CD4-positive, alpha-beta T cell treated with Interleukin-15 for 4 hours (primary cell): ENCODE measurements around the gene ABCA13.
A peak's percentile ranks its signal among the peaks of the same experiment; 100 is the strongest.

Source experiments
- DNase-seq: peaks from one replicate; pipeline ENCODE4 v3.0.0-alpha.2; 2020; ENCODE audit warnings: low spot score

The ABCA13 gene

DNA sequence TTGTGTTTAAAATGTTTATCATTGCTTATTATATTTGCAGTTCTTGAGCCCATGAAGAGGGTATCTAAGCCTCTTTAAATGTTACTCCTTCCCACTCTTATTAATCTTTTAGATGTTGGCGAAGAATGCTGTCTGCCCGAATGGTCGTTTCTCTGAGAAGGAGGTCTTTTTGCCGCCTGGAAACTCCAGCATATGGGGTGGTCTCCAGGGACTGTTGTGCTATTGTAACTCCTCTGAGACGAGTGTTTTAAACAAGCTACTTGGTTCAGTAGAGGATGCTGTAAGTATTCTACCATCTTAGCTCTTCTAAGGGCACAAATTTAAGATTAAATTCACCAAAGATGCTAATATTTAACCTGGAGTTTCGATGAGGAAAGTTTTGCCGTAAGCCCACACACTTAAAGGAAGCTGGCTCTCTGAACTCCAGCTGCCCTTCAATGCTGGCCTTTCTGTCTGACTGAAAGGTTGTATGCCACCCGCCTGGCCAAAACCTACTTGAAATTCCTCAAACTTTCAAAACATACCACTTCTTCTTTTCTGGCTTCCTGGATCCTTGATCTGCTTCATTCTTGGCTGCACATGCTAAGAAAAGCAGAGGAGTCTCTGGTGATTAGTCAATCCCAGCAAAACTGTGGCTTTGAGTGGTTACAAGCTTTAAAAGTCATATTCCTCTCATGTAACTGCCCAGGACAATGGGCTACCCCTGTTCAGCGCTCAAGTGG is 74.7 kb downstream of the ABCA13 start:
- DNase-seq: no peak

- no peak for DNase-seq
Measured at GRCh38 chr7:48249166-48249565, 77.9 kb downstream of the ABCA13 start.

GRCh38 chr7:48250441-48250951 is 79.2 kb downstream of the ABCA13 start:
- no peak for DNase-seq

DNA sequence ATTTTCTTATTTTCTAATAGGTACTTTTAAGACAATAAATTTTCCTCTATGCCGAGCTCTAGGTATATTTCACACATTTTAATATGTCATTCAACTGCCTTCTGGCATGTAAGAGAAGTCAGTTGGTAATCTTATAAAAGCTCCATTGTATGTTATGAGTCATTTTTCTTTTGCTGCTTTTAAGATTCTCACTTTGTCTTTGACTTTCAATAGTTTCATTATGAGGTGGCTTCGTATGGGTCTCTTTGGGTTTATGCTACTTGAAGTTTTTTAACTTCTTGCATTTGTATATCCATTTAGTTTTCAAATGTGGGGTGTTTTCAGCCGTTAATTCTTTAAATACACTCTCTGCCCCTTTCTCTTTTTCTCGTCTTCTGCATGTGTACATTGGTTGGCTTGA is 80.5 kb downstream of the ABCA13 start:
- DNase-seq: no peak

DNA sequence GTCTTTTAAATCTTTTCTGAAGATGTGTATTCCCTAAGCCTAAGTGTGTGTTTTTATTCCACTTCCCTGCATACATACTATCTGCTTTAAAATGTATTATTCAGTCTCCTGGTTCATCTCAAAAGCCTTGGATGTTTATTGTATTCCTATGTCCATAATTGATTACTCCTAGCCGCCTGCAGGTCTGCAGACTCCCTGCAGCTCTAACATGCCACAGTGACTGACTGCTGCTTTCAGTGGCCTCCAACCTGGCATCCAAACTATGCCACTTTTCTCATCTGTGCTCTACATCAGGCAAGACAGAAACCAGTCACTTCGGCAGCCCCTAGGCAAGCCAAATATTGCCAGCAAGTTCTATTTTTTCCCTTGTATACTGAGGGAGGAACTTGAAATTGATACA is 81.7 kb downstream of the ABCA13 start:
- DNase-seq: no peak

GRCh38 chr7:48255046-48255445 is 83.8 kb downstream of the ABCA13 start:
- DNase-seq: no peak

- DNase-seq: no peak
Measured at GRCh38 chr7:48259463-48260280, 88.4 kb downstream of the ABCA13 start.

GRCh38 chr7:48261696-48262095 is 90.4 kb downstream of the ABCA13 start:
- DNase-seq: no peak

DNA sequence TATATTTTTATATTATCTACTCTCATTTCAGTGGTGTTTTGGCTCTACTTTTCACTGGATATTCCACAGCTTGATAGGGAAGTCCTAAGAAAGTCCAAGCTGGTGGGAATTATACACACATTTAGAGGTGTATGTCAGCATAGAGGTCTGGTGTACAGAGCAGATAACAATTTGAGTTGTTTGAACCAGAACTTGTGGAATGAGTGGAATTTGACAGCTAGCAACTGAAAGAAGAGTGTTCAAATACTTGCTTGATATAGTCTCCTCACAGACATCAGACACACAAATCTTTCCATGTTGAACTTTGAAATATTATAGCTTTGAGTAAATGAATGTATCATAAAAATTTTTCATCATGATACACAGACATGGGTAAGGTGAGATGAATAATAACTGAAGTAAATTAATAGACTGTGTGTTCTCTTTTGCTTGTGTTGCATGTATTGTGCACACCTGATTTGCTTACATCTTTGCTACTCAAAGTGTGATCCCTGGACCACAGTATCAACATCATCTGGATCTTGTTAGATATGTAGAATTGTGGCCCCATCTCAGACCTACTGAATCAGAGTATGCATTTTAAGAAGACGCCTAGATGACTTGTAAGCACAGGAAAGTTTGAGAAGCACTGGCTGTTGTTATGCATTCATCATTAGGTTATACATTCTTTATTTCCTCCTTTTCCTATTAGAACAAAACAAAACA is 91.5 kb downstream of the ABCA13 start:
- DNase-seq: no peak

DNA sequence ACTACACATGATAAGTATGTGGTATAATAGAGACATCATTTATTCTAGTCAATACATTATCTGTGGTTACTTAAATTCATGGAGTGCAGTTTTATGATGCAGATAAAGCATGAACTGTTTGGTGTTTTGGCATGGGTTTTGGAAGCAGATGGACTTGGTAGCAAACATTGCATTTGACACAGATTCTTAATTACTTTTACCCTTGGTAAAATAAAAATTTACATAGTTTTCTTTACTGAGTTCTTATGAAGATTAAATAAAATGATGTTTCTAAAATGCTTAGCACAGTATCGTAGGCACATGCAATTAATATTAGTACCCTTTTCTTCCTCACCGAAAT is 92.0 kb downstream of the ABCA13 start:
- no peak for DNase-seq

- no peak for DNase-seq
Measured at GRCh38 chr7:48269066-48269465, 97.8 kb downstream of the ABCA13 start.

DNA sequence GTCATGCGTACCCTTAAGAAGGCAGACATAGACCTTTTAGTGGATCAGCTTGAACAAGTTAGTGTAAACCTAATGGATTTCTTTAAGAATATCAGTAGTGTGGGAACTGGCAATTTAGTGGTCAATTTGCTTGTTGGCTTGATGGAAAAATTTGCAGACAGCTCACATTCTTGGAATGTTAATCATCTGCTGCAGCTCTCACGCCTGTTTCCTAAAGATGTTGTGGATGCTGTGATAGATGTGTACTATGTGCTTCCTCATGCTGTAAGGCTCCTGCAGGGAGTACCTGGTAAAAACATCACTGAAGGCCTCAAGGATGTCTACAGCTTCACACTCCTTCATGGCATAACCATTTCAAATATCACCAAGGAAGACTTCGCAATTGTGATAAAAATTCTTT is 103.4 kb downstream of the ABCA13 start:
- no peak for DNase-seq

DNA sequence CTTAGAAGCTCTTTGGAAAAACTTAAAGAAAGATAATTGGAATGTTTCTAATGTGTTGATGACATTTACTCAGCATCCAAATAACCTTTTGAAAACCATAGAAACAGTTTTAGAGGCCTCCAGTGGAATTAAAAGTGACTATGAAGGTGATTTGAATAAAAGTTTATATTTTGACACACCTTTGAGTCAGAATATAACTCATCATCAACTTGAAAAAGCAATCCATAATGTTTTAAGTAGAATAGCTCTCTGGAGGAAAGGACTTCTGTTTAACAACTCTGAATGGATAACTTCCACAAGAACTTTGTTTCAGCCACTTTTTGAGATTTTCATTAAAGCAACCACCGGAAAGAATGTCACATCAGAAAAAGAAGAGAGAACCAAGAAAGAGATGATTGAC is 108.2 kb downstream of the ABCA13 start:
- no peak for DNase-seq

- no peak for DNase-seq
Measured at GRCh38 chr7:48280100-48280499, 108.8 kb downstream of the ABCA13 start.

GRCh38 chr7:48285373-48285772 is 114.1 kb downstream of the ABCA13 start:
- no peak for DNase-seq

GRCh38 chr7:48286836-48287235 is 115.6 kb downstream of the ABCA13 start:
- no peak for DNase-seq

DNA sequence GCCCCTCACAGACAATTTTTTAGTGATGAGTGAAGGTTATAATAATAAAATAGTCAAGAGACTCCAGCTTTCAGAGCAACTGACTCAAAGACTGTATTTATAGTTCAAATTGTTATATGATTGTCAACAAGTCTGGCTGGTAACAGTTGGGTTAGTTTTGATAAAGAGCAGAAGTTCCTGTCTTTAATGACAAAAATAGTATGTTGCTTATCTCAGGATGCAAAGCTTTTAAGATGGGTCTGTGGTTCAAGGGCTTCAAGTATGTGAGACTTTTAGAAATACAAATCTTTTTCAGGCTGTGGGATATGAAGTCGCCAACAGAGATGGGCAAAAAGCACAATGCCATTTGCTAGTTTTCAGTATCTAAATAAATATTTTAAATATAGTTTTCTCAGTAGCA is 118.4 kb downstream of the ABCA13 start:
- DNase-seq: no peak

DNA sequence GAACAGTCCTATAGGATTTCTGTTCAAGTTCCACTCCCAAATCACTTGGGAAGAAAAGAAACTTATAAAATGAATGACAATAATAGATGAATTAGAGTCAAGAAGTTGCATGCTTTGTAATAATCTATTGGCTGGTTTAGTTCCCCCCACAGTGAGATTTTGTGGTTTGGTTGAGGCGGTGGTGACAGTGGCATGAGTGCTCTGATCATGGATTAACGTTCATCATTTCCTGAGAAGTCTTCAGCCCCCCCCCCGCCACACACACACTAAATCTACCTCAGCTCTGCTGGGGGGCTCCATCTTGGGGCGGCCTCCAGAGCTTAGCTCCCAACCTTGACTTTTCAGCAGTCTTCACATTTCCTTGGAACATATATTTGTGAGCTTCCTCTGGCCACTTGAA is 121.7 kb downstream of the ABCA13 start:
- DNase-seq: no peak

GRCh38 chr7:48295296-48295971 is 124.2 kb downstream of the ABCA13 start:
- no peak for DNase-seq

- no peak for DNase-seq
Measured at GRCh38 chr7:48296966-48297365, 125.7 kb downstream of the ABCA13 start.

DNA sequence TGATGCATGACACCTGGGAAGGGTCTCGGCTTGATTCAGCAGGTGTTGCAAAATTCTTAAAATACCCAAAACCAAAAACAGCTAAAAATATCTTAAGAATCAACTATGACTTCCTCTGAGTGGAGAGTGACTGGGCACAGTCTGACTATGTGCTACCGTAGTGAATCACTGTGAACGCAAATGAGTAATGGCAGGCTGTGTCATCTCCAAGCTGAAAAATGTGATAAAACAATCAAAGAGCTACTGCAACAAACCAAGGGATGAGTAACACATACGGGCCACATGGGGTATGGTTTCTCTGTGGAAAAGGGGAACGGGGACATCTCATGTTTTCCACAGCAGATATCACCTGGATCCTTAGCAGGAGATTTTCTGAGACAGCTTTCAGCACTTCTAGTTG is 127.5 kb downstream of the ABCA13 start:
- DNase-seq: no peak

DNA sequence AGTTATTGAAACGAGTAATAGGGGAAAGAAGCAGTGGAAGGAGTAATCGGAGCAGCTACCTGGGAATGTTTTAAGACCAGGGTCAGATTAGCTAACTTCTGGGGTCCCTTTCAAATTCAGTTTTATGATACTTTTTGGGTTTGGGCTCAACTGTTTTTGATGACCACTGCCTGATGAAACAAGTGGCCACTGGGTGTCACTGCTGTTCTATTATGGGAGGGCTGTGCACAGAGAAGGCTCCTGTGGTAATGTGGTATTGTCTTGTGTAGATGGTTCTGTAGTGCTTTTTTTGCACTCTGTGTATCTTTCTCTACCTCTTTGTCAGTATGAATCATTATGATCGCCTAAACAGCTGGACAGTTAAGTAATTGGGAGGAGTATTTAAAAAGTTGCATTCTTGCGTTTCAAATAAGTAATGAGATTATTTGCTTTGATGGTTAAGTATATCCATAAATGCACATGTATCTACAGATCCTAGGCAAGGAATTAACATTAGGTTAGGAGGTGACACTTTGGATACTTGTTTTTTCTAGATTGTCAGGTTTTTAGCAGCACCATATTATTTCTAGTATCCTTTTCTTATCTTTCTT is 128.4 kb downstream of the ABCA13 start:
- peak; percentile 2 for DNase-seq
